ENCODE measurements around the gene GALP.
"Not testable (repeated sequence)": the region's sequence is repeated elsewhere in the genome, so short reads cannot be mapped to it uniquely, and the experiment has no call there.

GRCh38 chr19:56176310-56176709 is 502 bp downstream of the GALP start:
- not testable (repeated sequence) for TF ChIP-seq TAF1 (conservative IDR thresholded peaks at IDR 0.05); CTCF (IDR thresholded peaks at IDR 0.05; ENCODE audit: low read depth, low read length, missing input control); MAX (IDR thresholded peaks at IDR 0.05); HNF4G (IDR thresholded peaks at IDR 0.05)
- peak in 1 of 2 donors; percentile 42 for TF ChIP-seq GABPA (IDR thresholded peaks at IDR 0.05 in 1 of 2, conservative IDR thresholded peaks at IDR 0.05 in 1 of 2)
